ENCODE results near the gene EFEMP2.
"Not testable (repeated sequence)": the region's sequence is repeated elsewhere in the genome, so short reads cannot be mapped to it uniquely, and the experiment has no call there.

EFEMP2 gene

DNA sequence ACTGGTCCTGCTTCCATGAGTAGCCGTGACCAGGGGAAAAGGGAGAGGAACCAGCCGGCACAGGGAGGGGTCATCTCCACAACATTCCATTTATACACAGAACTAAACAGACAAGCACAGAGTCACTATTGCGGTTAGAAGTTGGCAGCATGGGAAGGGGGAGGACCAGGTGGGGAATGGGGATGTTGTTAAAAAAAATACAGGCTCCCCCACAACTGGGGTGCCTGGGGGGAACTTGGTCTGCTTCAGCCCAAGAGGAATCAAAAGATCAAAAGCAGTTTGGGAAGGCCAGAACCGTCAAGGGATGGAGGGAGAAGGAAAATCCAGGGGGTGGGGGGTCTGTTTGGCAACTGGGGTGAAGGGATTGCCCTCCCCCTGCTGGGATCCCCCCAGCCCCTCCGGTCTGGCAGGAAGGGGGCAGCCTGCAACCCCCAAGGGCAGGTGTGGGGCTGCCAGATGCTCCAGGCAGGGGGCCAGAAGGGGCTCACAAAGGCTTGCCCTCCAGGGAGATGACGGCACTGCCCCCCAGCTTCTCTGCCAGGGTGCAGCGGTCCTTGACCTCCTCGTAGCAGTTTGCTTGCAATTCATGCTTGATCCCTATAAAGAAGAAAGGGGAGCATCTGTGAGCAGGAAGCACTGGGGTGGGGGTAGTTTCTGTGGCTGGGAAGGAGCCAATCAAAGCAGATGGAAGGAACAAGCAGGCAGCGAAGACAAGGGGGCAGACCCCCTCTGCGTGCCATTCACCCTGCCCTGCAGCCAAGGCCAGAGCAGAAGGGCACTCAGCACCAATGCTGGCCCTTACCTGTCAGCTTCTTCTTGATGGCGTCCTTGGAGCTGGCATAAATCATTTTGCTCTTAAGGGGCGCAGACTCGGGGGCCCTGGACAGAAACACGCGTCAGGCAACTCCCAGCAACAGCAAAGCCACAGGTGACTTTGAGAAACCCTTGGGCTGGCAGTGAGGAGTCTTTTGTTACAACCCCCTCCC, 17.5 kb downstream of the EFEMP2 start:
- DNase-seq (ENCODE audit: low spot score): peak; percentile 1

DNA sequence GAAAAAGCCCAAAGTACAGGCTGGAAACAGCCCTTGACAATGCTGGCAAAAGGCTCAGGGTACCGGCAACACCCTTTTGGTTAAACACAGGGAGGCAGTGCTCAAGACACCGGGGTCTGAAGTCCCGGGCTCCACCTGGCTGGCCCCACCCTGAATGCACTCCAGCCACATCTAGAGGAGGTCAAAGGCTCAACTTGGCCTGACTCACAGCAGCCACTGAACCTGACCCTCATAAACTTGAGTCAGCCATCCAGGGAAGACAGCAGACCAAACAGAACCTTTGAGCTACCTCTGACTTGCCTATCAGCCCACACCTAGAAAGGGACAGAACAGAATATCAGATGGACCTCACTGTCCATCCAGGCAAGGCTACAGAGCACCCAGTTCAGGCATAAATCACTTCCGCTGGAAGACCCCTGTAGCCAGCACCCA, 18.4 kb downstream of the EFEMP2 start:
- DNase-seq (ENCODE audit: low spot score): no peak

DNA sequence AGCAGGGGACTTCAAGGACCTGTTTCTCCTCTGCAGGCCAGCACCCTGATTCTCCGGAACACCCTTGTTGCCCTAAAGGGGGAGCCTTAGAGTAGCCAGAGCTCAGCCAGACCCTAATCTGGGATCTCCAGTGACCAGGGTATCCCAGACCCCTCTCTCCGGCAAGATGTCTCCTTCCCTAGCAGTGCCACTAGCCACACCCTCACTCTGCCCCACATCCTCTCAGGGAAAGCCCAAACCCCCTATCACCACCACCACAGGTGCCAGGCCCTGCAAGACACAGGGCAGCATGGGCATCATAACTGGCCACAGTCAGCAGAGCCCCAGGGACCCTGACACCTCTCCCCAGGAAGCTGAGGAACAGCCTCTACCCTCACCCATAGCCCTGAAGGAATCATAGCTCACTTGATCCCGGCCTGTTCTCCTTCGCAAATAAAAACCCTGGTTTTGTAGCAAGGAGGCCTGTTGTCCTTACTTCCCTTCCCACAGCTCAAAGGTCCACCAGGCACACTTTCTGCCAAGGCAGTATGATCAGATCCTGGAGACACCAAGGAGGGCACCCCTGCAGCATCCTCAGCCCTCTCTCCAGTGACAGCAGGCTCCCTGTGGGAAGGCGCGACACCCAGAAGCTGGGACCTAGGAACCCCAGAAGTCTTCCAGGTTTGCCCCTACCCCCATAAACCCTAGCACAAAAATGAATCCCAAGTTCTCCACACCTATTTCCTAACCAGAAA, 19.2 kb downstream of the EFEMP2 start:
- DNase-seq (ENCODE audit: low spot score): no peak

DNA sequence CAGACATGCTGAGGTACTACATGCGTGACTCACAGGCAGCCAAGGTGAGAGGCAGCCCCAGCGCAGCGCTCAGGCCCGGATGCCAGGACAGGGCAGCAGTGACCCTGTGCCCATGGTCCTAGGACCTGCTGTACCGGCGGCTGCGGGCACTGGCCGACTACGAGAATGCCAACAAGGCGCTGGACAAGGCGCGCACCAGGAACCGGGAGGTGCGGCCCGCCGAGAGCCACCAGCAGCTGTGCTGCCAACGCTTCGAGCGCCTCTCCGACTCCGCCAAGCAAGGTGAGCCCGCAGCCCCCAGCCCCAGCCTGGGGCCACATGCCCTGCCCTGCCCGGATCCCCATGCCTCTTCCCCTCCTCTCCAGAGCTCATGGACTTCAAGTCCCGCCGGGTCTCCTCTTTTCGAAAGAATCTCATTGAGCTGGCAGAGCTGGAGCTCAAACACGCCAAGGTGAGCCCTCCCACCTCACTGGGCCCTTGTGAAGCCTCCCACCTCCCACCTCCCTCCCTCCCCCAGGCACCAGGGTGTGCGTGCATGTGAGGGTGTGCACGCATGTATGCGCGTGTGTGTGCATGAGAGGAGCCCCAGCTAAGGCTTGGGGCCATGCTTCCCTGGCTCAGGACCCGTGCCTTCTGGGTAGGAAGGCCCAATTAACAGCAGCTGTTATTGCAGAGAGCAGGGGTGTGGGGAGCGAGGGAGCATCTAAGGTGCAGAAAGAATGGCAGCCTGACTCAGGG, 19.9 kb downstream of the EFEMP2 start:
- peak; percentile 1 for DNase-seq (ENCODE audit: low spot score)

DNA sequence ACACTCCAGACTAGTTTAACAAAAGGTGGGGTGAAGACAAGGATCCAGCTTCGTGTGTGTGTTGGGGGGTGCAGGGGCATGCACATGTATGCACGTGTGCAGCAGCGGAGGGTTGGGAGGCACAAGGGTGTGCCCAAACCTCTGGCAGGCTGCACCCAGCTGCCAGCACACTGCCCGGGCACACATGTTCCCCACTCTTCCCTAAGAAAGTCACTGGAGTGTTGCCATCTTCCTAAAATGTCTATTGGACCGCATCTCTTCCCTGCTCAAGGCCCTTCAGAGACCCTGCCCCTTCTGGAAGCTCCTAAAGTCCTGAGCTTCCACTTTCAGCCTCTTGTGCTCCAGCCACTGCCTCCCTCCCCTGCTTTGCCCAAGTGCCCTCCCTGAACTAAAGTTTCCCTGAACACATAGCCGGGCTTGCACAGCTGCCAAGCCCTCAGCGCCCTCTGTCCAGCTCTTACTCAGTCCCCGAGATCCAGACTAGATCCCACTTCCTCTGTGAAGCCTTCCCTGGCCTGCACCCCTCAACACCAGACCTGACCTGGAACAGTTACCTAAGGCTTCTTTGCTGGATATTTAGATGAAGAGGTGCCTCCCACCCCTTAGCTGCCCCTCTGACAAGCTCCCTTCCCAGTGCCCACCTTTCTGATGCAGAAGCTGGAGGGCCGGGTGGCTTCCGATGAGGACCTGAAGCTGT, 20.6 kb downstream of the EFEMP2 start:
- no peak for DNase-seq (ENCODE audit: low spot score)

DNA sequence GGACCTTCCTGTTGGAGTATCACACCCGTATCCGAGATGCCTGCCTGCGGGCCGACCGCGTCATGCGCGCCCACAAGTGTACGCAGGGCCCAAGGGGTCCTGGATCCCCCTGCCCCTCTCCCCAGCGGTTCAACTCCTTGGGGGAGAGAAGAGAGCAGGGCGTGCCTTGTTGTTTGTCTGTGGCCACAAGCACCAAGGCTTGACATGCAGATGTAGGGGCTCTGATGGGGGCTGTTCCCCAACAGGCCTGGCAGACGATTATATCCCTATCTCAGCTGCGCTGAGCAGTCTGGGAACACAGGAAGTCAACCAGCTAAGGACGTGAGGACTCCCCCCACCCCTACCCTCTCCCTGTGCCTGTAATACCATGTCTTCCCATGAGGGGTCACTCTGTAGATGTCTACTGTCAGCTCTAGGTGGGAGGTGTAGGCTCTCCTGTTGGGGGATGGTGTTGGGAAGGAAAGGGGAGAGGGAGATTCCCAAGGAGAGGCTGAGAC, 21.5 kb downstream of the EFEMP2 start:
- DNase-seq (ENCODE audit: low spot score): no peak

DNA sequence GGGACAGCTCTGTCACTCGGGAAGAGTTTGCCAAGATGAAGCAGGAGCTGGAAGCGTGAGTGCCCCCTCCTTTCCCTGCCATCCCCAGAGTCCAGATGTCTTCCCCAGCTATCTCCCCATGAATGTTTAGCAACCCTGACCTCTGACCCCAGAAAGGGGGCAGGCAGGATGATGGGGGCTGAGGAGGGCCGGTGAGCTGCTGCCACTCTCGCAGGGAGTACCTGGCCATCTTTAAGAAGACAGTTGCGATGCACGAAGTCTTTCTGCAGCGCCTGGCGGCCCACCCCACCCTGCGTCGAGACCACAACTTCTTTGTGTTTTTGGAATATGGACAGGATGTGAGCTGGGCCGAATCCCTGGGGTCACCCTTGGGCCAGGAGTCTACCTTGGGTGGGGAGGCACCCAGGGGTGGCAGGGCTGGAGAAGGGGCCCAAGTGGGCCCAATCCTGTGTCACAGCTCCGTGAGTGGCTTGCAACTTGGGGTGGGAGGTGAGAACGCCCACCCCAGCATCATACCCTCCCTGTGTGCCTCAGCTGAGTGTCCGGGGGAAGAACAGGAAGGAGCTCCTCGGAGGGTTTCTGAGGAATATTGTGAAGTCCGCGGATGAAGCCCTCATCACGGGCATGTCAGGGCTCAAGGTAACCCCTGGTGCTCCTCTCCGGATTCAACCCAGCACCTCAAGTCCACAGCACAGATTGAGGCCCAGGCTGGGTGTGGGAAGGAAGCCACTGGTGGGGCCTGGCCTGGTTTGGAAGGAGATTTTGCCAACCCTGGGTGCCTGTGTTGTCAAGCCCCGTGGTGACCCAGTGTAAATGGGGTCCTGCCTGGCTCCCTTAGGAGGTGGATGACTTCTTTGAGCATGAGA, 22.1 kb downstream of the EFEMP2 start:
- DNase-seq (ENCODE audit: low spot score): no peak

DNA sequence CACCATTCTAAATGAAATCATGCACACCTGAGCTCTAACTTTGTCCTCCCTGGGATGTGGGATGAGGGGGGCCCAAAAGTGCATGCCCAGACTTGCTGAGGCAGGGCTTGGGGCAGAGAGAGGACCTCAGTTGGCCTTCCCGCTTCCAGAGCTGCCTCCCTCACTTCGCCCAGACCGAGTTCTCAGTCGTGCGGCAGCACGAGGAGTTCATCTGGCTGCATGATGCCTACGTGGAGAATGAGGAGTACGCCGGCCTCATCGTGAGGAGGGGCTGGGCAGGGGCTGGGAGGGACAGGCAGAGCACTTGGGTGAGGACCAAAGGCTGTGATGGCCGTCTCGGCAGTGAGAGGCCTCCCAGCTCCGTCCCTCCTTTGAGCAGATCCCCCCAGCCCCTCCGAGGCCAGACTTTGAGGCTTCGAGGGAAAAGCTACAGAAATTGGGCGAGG, 22.8 kb downstream of the EFEMP2 start:
- DNase-seq (ENCODE audit: low spot score): no peak

DNA sequence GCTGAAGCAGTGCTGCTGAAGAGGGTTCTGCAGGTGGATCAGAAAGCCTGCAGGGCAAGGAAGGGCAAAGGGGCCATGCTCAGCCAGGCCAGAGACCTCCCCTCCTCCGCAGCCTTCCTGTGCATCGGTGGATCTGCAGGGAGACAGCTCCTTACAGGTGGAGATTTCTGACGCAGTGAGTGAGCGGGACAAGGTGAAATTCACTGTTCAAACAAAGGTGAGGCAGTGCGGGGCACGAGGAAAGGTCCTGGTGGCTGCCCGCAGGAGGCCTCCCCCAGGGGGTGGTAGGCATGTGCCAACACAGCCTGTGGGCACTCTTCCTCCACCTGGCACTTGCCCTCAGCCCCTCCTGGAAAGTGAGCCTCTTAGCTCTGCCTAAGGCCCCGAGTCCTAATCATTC, 23.2 kb downstream of the EFEMP2 start:
- no peak for DNase-seq (ENCODE audit: low spot score)

DNA sequence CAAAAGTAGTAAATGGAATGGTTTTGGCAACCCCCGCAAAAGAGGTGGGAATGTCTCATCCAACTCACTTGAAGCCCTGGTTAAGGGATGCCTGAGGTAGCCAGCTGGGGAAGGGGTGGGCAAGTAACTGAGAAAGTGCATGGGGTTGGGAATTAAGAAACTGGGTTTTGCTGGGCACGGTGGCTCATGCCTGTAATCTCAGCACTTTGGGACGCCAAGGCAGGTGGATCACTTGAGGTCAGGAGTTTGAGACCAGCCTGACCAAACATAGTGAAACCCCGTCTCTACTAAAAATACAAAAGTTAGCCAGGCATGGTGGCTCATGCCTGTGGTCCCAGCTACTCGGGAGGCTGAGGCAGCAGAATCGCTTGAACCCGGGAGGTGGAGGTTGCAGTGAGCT, 23.9 kb downstream of the EFEMP2 start:
- DNase-seq (ENCODE audit: low spot score): not testable (repeated sequence)

DNA sequence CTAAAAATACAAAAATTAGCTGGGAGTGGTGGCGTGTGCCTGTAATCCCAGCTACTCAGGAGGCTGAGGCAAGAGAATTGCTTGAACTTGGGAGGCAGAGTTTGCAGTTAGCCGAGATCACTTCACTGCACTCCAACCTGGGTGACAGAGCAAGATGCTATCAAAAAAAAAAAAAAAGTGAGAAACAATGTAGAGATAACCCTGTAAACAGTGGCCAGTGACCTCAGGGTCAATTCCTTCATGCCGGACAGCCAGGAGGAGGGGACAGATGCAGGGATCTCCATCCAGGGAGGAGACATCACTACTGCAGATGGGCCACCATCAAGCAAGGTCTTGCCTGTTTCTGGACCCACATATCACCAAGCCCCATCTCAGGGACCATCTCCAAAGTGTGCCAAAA, 24.9 kb downstream of the EFEMP2 start:
- no peak for DNase-seq (ENCODE audit: low spot score)

DNA sequence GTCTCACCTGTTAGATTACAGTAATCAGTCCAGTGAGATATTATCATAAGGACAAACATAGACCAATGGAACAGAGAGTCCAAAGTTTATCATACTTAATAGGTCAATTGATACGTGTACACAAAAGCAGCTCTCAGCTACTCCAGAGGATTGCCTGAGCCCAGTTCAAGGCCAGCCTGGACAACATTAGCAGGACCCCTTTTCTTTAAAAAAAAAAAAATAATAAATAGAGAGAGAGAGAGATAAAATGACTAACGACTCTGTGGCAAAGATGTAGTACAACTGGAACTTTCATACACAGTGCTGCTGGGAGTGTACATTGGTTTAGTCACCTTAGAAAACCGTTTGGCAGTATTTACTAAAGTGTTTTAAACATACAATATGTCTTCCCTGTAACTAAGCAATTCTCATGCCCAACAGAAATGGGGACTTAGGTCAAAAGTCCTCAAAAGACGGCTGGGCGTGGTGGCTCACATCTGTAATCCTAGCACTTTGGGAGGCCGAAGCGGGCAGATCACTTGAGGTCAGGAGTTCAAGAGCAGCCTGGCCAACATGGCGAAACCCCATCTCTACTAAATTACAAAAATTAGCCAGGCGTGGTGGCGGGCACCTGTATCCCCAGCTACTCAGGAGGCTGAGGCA, 28.2 kb downstream of the EFEMP2 start:
- DNase-seq (ENCODE audit: low spot score): no peak

DNA sequence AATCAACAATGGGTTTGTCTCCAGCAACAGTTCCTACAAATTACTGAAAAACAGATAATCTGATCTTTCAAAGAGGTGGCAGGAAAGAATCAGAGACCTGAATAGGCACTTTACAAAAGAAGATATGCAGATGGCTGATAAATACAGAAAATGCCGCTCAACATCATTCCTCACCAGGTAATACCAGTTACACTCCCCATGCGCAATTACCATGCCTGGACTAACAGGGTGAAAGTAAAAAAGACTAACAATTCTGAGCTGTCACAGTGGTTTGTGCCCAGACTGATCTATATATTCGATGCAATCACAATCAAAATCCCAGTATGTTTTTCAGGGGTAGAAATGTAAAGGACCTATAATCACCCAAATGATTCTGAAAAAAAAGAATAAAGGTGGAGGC, 28.8 kb downstream of the EFEMP2 start:
- no peak for DNase-seq (ENCODE audit: low spot score)

DNA sequence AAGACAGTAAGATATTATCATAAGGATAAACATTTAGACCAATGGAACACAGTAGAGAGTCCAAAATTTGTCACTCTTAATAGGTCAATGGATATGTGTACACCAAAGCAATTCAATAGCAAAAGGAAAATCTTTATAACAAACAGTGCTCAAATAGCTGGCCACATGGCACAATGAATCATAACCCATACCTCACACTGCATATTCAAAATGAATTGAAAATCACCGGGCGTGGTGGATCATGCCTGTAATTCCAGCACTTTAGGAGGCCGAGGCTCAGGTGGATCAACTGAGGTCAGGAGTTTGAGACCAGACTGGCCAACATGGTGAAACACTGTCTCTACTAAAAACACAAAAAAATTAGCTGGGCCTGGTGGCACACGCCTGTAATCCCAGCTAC, 30.5 kb downstream of the EFEMP2 start:
- DNase-seq (ENCODE audit: low spot score): no peak

DNA sequence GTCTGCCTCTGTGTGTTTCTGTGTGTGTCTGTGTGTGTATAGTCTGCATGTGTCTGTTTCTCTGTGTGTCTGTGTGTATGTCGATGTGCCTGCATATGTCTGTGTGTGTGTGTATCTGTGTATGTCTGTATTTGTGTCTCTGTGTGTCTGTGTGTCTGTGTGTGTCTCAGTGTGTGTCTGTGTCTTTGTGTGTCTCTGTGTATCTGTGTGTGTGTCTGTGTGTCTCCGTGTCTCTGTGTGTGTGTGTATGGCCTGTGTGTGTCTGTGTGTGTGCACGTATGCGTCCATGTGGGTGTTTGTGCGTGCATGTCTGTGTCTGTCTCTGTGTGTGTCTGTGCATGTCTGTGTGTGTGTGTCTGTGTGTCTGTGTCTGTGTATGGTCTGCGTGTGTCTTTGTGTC, 38.4 kb downstream of the EFEMP2 start:
- no peak for DNase-seq (ENCODE audit: low spot score)

DNA sequence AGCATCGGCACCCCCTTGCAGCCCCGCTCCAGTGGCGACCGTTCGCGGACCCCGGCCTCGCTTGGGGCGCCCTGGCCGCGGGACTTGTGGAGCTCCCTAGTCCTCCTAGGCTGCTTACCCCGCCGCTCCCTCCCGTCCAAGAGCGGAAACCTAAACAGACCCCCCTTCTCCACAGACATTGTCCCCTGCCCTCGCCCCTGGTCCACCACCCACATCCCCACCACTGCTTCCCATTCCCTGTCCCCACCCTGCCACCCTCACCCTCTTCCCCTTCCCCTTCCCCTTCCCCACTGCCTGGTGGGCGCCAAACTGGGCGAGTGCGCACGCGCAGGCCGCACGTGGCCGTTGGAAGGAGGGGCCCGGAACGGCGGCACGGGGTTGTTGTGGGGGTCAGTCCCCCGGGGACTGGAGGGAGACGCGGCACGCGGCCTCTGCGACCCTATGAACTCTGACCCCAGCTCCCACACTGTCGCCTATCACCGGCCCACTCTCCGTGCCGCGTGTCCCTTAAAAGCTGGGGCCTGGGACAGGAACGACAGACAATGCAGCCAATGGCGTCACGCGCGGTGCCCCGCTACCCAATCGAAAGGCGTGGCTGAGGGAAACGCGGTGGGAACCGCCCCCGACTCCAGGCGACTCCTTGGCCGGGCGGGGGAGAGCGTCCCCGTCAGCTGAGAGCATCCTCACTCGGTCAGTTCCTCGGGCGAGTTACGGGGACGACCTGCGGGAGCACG, 39.1 kb downstream of the EFEMP2 start, which contains the start of gene SNX32:
TSS of gene SNX32 (plus strand) at position 667 of the 734 bp plus-strand sequence. CDS start 103 bp downstream, outside the sequence.
- peak; percentile 98 for DNase-seq (ENCODE audit: low spot score)

DNA sequence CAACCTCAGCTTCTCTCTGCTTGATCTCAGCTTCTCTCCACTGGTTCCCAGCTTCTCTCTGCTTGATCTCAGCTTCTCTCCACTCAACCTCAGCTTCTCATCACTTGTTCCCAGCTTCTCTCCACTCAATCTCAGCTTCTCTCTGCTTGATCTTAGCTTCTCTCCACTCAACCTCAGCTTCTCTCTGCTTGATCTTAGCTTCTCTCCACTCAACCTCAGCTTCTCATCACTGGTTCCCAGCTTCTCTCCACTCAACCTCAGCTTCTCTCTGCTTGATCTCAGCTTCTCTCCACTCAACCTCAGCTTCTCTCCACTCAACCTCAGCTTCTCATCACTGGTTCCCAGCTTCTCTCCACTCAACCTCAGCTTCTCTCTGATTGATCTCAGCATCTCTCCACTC, 40.4 kb downstream of the EFEMP2 start:
- DNase-seq (ENCODE audit: low spot score): not testable (repeated sequence)

DNA sequence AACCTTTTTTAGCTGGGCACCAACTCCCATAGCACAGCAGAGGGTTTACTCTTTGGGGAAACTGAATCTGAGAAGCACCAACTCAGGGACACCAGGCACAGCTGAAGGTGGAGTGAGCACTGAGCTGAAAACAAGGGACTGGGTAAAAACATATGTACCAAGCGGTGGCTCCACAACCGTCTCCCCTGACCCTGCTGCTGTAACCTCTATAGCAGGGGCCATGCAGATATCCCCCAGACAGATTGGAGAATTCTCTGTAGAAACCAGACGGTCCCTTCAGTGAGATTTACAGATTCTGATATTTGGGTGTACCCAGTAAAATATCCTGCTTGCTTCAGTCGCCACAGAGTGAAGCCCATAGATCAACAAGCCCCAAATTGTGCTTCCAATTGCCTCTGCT, 43.1 kb downstream of the EFEMP2 start:
- no peak for DNase-seq (ENCODE audit: low spot score)
